Kidney (tissue), 14 donors: ENCODE measurements around the gene PHLPP2. TPM values are rescaled to one million over a fixed set of nuclear protein-coding genes. Genes with fewer than 3 reads are reported as not detected.

ENCODE experiments used
- DNase-seq, 5 donors: peaks; one replicate each; pipeline ENCODE4 v3.0.0-alpha.2; 2013 to 2020
- FAIRE-seq: peaks from 2 replicates; lab custom pipeline; 2012; peaks lifted over from hg19 to GRCh38; lab: Jason Lieb, UNC
- H3K27ac ChIP-seq, 2 donors: one replicate each; pipeline ENCODE4 v1.7.0; 2013; ENCODE audit warnings: low read depth in 2 of 2, low read length in 2 of 2, inconsistent platforms in 1 of 2
- H3K27me3 ChIP-seq: one replicate; pipeline ENCODE4 v1.7.1; 2013; ENCODE audit warnings: low read length, inconsistent platforms; ENCODE audit not compliant: control insufficient read depth, insufficient read depth
- H3K36me3 ChIP-seq, 3 donors: one replicate each; pipeline versions ENCODE4 v1.7.0 to v1.7.1; 2013; ENCODE audit warnings: low read length in 3 of 3, control low read depth in 1 of 3, inconsistent platforms in 1 of 3; ENCODE audit not compliant: insufficient read depth in 3 of 3, control insufficient read depth in 2 of 3
- H3K4me1 ChIP-seq, 3 donors: one replicate each; pipeline versions ENCODE4 v1.7.0 to v1.7.1; 2013; ENCODE audit warnings: low read length in 3 of 3, inconsistent platforms in 1 of 3, low read depth in 1 of 3; ENCODE audit not compliant: control insufficient read depth in 2 of 3, insufficient read depth in 2 of 3
- H3K4me3 ChIP-seq, 3 donors: one replicate each; pipeline versions ENCODE4 v1.7.0 to v1.8.1; 2013; ENCODE audit warnings: low read length in 3 of 3, control low read depth in 1 of 3, inconsistent platforms in 1 of 3
- H3K9ac ChIP-seq, 3 donors: one replicate each; pipeline versions ENCODE4 v1.7.0 to v1.7.1; 2013; ENCODE audit warnings: low read length in 3 of 3, control low read depth in 1 of 3, inconsistent platforms in 1 of 3
- H3K9me3 ChIP-seq, 3 donors: one replicate each; pipeline versions ENCODE4 v1.7.0 to v1.7.1; 2013; ENCODE audit warnings: low read length in 3 of 3, control low read depth in 1 of 3, inconsistent platforms in 1 of 3; ENCODE audit not compliant: control insufficient read depth in 2 of 3, insufficient read depth in 1 of 3
- CTCF ChIP-seq: IDR thresholded peaks from 3 replicates; pipeline ENCODE4 v1.5.1; 2012; ENCODE audit warnings: mild to moderate bottlenecking, moderate library complexity, borderline replicate concordance; ENCODE audit not compliant: insufficient read depth; ENCODE audit errors: extremely low read depth
- intact Hi-C: fragments of 100-400 bp; cut with DNase I; formaldehyde crosslinking; loops from one replicate; pipeline ENCODE4 v1.11.1; 2022
- polyA plus RNA-seq: library from polyadenylated mRNA; stranded (reverse); fragments of 350-450 nt; fragmentation: Illumina TruSeq; extraction: RNeasy Lipid Tissue Mini Kit (QIAGEN cat#74804); gene quantifications from one replicate; pipeline ENCODE4 v1.2.3, GENCODE V29; 2014; ENCODE audit warnings: low read depth, low replicate concordance; ENCODE audit not compliant: insufficient read depth
- total RNA-seq: library from RNA; stranded (reverse); fragmentation: NEBNext Ultra II Directional; extraction: Animal tissue kit (Norgen Biotek cat#: 25700); gene quantifications from one replicate; pipeline ENCODE4 v1.2.1, GENCODE V29; 2021
- donor health status: control.
- donor health status: control.
- donor health status: control.
- donor health status: control.
- donor health status: control.
- donor health status: DM: yes; HTN: yes; CAD: no.
- donor health status: Normal renal cell carcinoma (clear cell type).

Gene PHLPP2
- total and polyA plus RNA-seq, 2 donors from 2014 or later, result 2.8 to 7.1 TPM

GRCh38 chr16:71647391-71647790, 77.1 kb downstream of the PHLPP2 start:
- FAIRE-seq (no peak), DNase-seq (no peak)
- H3K4me1 ChIP-seq, result no peaks in the 10 kb centered on the region
- no peak overlapping the region for H3K4me3 ChIP-seq
- intact Hi-C loops, result no loop called here
- no peaks in the 10 kb centered on the region for H3K9me3 ChIP-seq
- no peaks in the 10 kb centered on the region for H3K27me3 ChIP-seq
- H3K9ac ChIP-seq, result no peak overlapping the region
- no peak overlapping the region for H3K27ac ChIP-seq
- no peak for TF ChIP-seq CTCF
- peaks cover 2 to 8% (median 7%) of the 10 kb centered on the region in 3 donors for H3K36me3 ChIP-seq

GRCh38 chr16:71645450-71645849, 79.1 kb downstream of the PHLPP2 start:
- Histone ChIP-seq H3K4me3 (no peak overlapping the region), H3K27ac (no peak overlapping the region), H3K27me3 (no peaks in the 10 kb centered on the region), H3K9ac (no peak overlapping the region), H3K4me1 (no peaks in the 10 kb centered on the region), H3K36me3 (peaks cover 2 to 8% (median 5%) of the 10 kb centered on the region in 3 donors), H3K9me3 (no peaks in the 10 kb centered on the region)
- TF ChIP-seq CTCF, result peak; percentile 32
- FAIRE-seq (no peak), DNase-seq (no peak)
- intact Hi-C loops, result no loop called here

GRCh38 chr16:71637398-71637797, 87.1 kb downstream of the PHLPP2 start:
- intact Hi-C loops, result no loop called here
- FAIRE-seq, result no peak

More at GRCh38 chr16:71637398-71637797, 87.1 kb downstream of the PHLPP2 start:
- no peak for DNase-seq
- Histone ChIP-seq H3K4me3 (no peak overlapping the region), H3K9me3 (no peaks in the 10 kb centered on the region), H3K27ac (no peak overlapping the region), H3K4me1 (no peaks in the 10 kb centered on the region), H3K36me3 (peaks cover 0 to 2% (median 0%) of the 10 kb centered on the region in 3 donors), H3K27me3 (no peaks in the 10 kb centered on the region), H3K9ac (no peak overlapping the region)
- no peak for TF ChIP-seq CTCF
